Adrenal gland (tissue), 12 donors: ENCODE results near the gene C4B. TPM values are rescaled to one million over a fixed set of nuclear protein-coding genes. Genes with fewer than 3 reads are reported as not detected.
"Not testable (repeated sequence)": the region's sequence is repeated elsewhere in the genome, so short reads cannot be mapped to it uniquely, and the experiment has no call there.

Experiments used
- DNase-seq, 7 donors: peaks; one replicate each; pipeline ENCODE4 v3.0.0-alpha.2; 2019 to 2020
- H3K27ac ChIP-seq, 5 donors: fragments of 200-600 bp; sonication (generic) in 4 of 5; 1 replicate in 3 of 5; 2 replicates in 2 of 5; pipeline versions ENCODE4 v1.5.1 to v1.8.0; 2016 to 2020; ENCODE audit warnings: mild to moderate bottlenecking in 1 of 5
- H3K27me3 ChIP-seq: fragments of 200-600 bp; 2 replicates; pipeline ENCODE4 v1.8.0; 2021
- H3K36me3 ChIP-seq, 2 donors: fragments of 200-600 bp; replicated peaks in 1 of 2; 1 replicate in 1 of 2; 2 replicates in 1 of 2; pipeline versions ENCODE4 v1.5.1 to v1.8.0; 2018 to 2022
- H3K4me1 ChIP-seq, 2 donors: fragments of 200-600 bp; replicated peaks in 1 of 2; 1 replicate in 1 of 2; 2 replicates in 1 of 2; pipeline versions ENCODE4 v1.5.1 to v1.8.0; 2018 to 2021
- H3K4me3 ChIP-seq, 4 donors: fragments of 200-600 bp; sonication (generic) in 3 of 4; one replicate each; pipeline ENCODE4 v1.5.1; 2016 to 2018
- H3K9me3 ChIP-seq, 3 donors: fragments of 200-600 bp; sonication (generic) in 1 of 3; replicated peaks in 1 of 3; 1 replicate in 2 of 3; 2 replicates in 1 of 3; pipeline versions ENCODE4 v1.5.1 to v1.8.0; 2016 to 2021
- CTCF ChIP-seq, 6 experiments: fragments of 450-650 bp in 4 of 6; fragments of 200-600 bp in 2 of 6; sonication (generic) in 1 of 6; IDR thresholded peaks; 1 replicate in 5 of 6; 2 replicates in 1 of 6; pipeline versions ENCODE4 v1.5.1 to v1.8.0; 2016 to 2021; ENCODE audit warnings: antibody characterized with exemption in 6 of 6, mild to moderate bottlenecking in 2 of 6, moderate library complexity in 1 of 6
- POLR2A ChIP-seq, 2 donors: fragments of 450-650 bp; IDR thresholded peaks; one replicate each; pipeline ENCODE4 v1.6.1; 2017; ENCODE audit warnings: antibody characterized with exemption in 2 of 2, mild to moderate bottlenecking in 2 of 2, moderate library complexity in 1 of 2
- WGBS, 4 donors: extraction: QIAGEN DNeasy Blood & Tissue Kit in 2 of 4; methylation state at CpG; one replicate each; pipeline versions ENCODE4 v1.1.5 to v1.1.7; 2013 to 2017; 5-methylcytosine and 5-hydroxymethylcytosine counted together
- intact Hi-C, 2 donors: fragments of 100-400 bp; cut with DNase I; formaldehyde crosslinking; loops; one replicate each; pipeline versions ENCODE4 v1.14.1 to v1.15.0; 2022 to 2023
- polyA plus RNA-seq, 3 donors: library from polyadenylated mRNA; stranded (reverse); fragments of 200-250 nt in 2 of 3; fragments of 350-450 nt in 1 of 3; fragmentation: Illumina TruSeq in 1 of 3; extraction: RNeasy Lipid Tissue Mini Kit (QIAGEN cat#74804) in 1 of 3; gene quantifications; one replicate each; pipeline ENCODE4 v1.2.3, GENCODE V29; 2013 to 2014
- total RNA-seq, 9 donors: library from RNA; depleted of rRNA in 4 of 9; stranded (reverse); fragments of >200 nt in 4 of 9; fragments of 120-200 nt in 1 of 9; fragmentation: NEBNext Ultra II Directional in 1 of 9; extraction: Animal tissue kit (Norgen Biotek cat#: 25700) in 1 of 9; gene quantifications; one replicate each; pipeline versions ENCODE4 v1.1.0 to v1.2.4, GENCODE V29; 2013 to 2023
- donor health status: healthy with polysubstance abuse.
- donor health status: Bipolar disorder and iron deficiency.
- donor health status: DM: yes; HTN: yes; CAD: no.
- donor health status: DM: no; HTN: no; CAD: no.
- donor health status: DM: no; HTN: no; CAD: no.
- donor health status: DM: yes; HTN: yes; CAD: no.

C4B gene
- total and polyA plus RNA-seq, 12 donors: 236 to 5,092 (median 1,284) TPM

DNA sequence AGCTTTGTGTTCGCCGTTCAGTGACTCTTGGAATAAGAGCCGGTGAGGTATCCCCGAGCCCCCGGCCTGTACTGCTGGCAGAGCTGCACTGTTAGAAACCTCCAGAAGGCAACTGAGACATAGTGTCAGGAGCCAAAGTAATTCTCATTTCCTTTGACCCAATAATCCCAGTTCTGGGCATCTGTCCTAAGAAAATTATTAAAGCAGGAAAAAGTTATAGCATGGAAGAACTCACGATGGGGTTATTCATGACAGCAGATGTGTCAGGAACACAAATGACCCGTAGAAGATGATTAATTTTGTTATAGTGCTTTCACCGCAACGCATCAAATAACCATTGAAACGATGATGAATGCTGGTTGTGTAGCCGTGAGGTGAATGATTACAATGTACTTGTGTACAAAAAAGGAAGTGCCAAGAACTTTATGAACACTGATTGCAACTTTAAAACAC lies 43.9 kb downstream of the C4B start:
- no peak overlapping the region for H3K4me3 ChIP-seq
- H3K27me3 ChIP-seq: no peaks in the 10 kb centered on the region
- H3K9me3 ChIP-seq: no peaks in the 10 kb centered on the region
- TF ChIP-seq POLR2A (IDR thresholded peaks at IDR 0.05): no peak
- no peak for TF ChIP-seq CTCF (IDR thresholded peaks at IDR 0.05)
- intact Hi-C loops: loop anchor here in 1 of 2 donors (10.0 kb wide), 1 partner anchor 56 kb away; no protein-coding TSS in a partner anchor
- no peaks in the 10 kb centered on the region for H3K4me1 ChIP-seq
- WGBS, 4 donors: 50 to 77% (median 74%) methylated on average over 9 to 11 of the region's 11 CpGs
- H3K36me3 ChIP-seq: no peaks in the 10 kb centered on the region
- DNase-seq: no peak
- peak overlapping the region in 1 of 5 donors; percentile 71 for H3K27ac ChIP-seq

GRCh38 chr6:32060966-32061655 lies 46.5 kb downstream of the C4B start:
- H3K27ac ChIP-seq: no peak overlapping the region
- DNase-seq: no peak
- intact Hi-C loops: no loop called here
- H3K9me3 ChIP-seq: no peaks in the 10 kb centered on the region
- no peak overlapping the region for H3K4me3 ChIP-seq
- no peaks in the 10 kb centered on the region for H3K36me3 ChIP-seq
- TF ChIP-seq CTCF (IDR thresholded peaks at IDR 0.05): no peak
- no peak for TF ChIP-seq POLR2A (IDR thresholded peaks at IDR 0.05)
- H3K27me3 ChIP-seq: no peaks in the 10 kb centered on the region
- WGBS, 4 donors: 87 to 92% (median 89%) methylated on average over 16 to 27 of the region's 28 CpGs
- no peaks in the 10 kb centered on the region for H3K4me1 ChIP-seq

DNA sequence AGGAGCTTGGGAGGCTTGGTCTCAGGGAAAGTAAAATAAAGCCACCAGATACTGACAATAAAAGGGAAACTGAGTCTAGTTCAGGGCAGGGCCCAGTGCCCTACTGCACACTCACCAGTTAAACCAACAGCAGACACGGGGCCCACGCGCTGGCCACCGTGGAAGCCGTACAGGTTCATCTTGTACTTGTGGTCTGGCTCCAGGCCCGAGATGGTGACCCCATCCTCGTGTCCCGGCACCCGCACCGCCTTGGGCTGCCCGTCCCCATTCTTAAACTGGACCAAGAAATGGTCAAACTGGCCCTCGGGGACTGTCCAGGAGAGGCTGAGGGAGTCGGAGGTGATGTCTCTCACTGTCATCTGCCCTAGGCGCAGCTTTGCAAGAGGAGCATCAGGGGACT lies 50.1 kb downstream of the C4B start:
- no peaks in the 10 kb centered on the region for H3K27me3 ChIP-seq
- 89 to 93% (median 92%) methylated on average over 13 to 14 of the region's 14 CpGs for WGBS, 4 donors
- H3K9me3 ChIP-seq: no peaks in the 10 kb centered on the region
- intact Hi-C loops: no loop called here
- H3K4me1 ChIP-seq: no peaks in the 10 kb centered on the region
- no peak for DNase-seq
- TF ChIP-seq POLR2A (IDR thresholded peaks at IDR 0.05): no peak
- no peak for TF ChIP-seq CTCF (IDR thresholded peaks at IDR 0.05)
- H3K36me3 ChIP-seq: no peaks in the 10 kb centered on the region
- H3K4me3 ChIP-seq: no peak overlapping the region
- H3K27ac ChIP-seq: no peak overlapping the region

GRCh38 chr6:32067521-32067920 lies 52.9 kb downstream of the C4B start:
- H3K4me1 ChIP-seq, H3K4me3 ChIP-seq, intact Hi-C loops, H3K9me3 ChIP-seq, H3K27ac ChIP-seq, H3K27me3 ChIP-seq, H3K36me3 ChIP-seq, DNase-seq: not testable (repeated sequence)
- 85 to 96% (median 90%) methylated on average over 9 to 19 of the region's 19 CpGs for WGBS, 4 donors

DNA sequence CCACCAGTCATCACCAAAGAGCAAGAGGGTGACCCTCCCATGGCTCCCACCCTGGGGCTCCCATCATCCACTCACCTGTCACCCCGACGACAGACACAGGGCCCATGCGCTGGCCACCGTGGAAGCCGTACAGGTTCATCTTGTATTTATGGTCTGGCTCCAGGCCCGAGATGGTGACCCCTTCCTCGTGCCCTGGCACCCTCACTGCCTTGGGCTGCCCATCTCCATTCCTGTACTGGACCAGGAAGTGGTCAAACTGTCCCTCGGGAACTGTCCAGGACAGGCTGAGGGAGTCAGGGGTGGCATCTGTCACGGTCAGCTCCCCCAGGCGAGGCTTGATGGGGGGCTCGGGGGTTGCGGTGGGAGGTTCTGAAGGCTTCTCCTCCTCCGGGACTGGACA lies 53.7 kb downstream of the C4B start:
- H3K27me3 ChIP-seq, H3K4me1 ChIP-seq, H3K27ac ChIP-seq, intact Hi-C loops, H3K36me3 ChIP-seq, H3K9me3 ChIP-seq, H3K4me3 ChIP-seq, DNase-seq: not testable (repeated sequence)
- WGBS, 4 donors: 88 to 90% (median 89%) methylated on average over 8 to 13 of the region's 13 CpGs
